NK-92 (cell line): ENCODE measurements around the gene ING5.
"Not testable (repeated sequence)": the region's sequence is repeated elsewhere in the genome, so short reads cannot be mapped to it uniquely, and the experiment has no call there.

ENCODE experiments used
- DNase-seq: peaks from one replicate; lab custom pipeline; 2025; ENCODE audit not compliant: unreplicated experiment; lab: John Stamatoyannopoulos, UW

ING5 gene

GRCh38 chr2:241703032-241703604 lies 1.3 kb downstream of the ING5 start:
- DNase-seq, result no peak

GRCh38 chr2:241706537-241706936 lies 4.7 kb downstream of the ING5 start:
- no peak for DNase-seq

GRCh38 chr2:241708879-241709278 lies 7.0 kb downstream of the ING5 start:
- no peak for DNase-seq

GRCh38 chr2:241719093-241719492 lies 17.3 kb downstream of the ING5 start:
- DNase-seq, result no peak

GRCh38 chr2:241720099-241720498 lies 18.3 kb downstream of the ING5 start:
- no peak for DNase-seq

GRCh38 chr2:241720560-241720959 lies 18.7 kb downstream of the ING5 start:
- DNase-seq, result no peak

- DNase-seq, result no peak
Observed at GRCh38 chr2:241721852-241722251, 20.0 kb downstream of the ING5 start.

GRCh38 chr2:241722896-241723454 lies 21.1 kb downstream of the ING5 start:
- DNase-seq, result no peak

GRCh38 chr2:241724259-241724974 lies 22.6 kb downstream of the ING5 start:
- no peak for DNase-seq

GRCh38 chr2:241724975-241725870 lies 23.4 kb downstream of the ING5 start:
- no peak for DNase-seq

- no peak for DNase-seq
Observed at GRCh38 chr2:241726459-241726858, 24.6 kb downstream of the ING5 start.

- DNase-seq, result no peak
Observed at GRCh38 chr2:241728000-241728399, 26.2 kb downstream of the ING5 start.

- no peak for DNase-seq
Observed at GRCh38 chr2:241728627-241729026, 26.8 kb downstream of the ING5 start.

- DNase-seq, result no peak
Observed at GRCh38 chr2:241729868-241730267, 28.0 kb downstream of the ING5 start.

- no peak for DNase-seq
Observed at GRCh38 chr2:241730671-241731293, 28.9 kb downstream of the ING5 start.

- not testable (repeated sequence) for DNase-seq
Observed at GRCh38 chr2:241732513-241733186, 30.8 kb downstream of the ING5 start.

- no peak for DNase-seq
Observed at GRCh38 chr2:241733391-241734207, 31.8 kb downstream of the ING5 start.

GRCh38 chr2:241734208-241734466 lies 32.3 kb downstream of the ING5 start:
- no peak for DNase-seq

- peak; percentile 55 for DNase-seq
Observed at GRCh38 chr2:241734467-241735208, 32.8 kb downstream of the ING5 start, which contains the start of gene D2HGDH. Gene D2HGDH, plus strand, starts transcription at chr2:241734630. Its CDS starts 595 bp downstream, at chr2:241735225.
